NCI-H1417 (cell line): ENCODE measurements around the gene PLEKHA6.

Experiments
- DNase-seq, 3 experiments: peaks; one replicate each; lab custom pipeline; 2025; lab: John Stamatoyannopoulos, UW

The PLEKHA6 gene

GRCh38 chr1:204383163-204383904 is 23.6 kb upstream of the PLEKHA6 start:
- no peak for DNase-seq

GRCh38 chr1:204382714-204383083 is 23.0 kb upstream of the PLEKHA6 start:
- no peak for DNase-seq

- DNase-seq, result no peak
These were observed 20.6 kb upstream of the PLEKHA6 start for GRCh38 chr1:204380293-204380831.

- DNase-seq, result peak; percentile 83 to 96 (median 85)
These were observed 18.3 kb upstream of the PLEKHA6 start for GRCh38 chr1:204377800-204378668.

- no peak for DNase-seq
These were observed 17.4 kb upstream of the PLEKHA6 start for GRCh38 chr1:204376919-204377799.

- no peak for DNase-seq
These were observed 16.7 kb upstream of the PLEKHA6 start for GRCh38 chr1:204376465-204376864.

- DNase-seq, result no peak
These were observed 14.2 kb upstream of the PLEKHA6 start for GRCh38 chr1:204373911-204374310.

- no peak for DNase-seq
These were observed 10.4 kb upstream of the PLEKHA6 start for GRCh38 chr1:204370176-204370575.

GRCh38 chr1:204368996-204369726 is 9.4 kb upstream of the PLEKHA6 start:
- DNase-seq, result no peak

GRCh38 chr1:204367956-204368355 is 8.2 kb upstream of the PLEKHA6 start:
- DNase-seq, result no peak

- no peak for DNase-seq
These were observed 7.6 kb upstream of the PLEKHA6 start for GRCh38 chr1:204367193-204367858.

- peak in 1 of 3 experiments; percentile 38 for DNase-seq
These were observed 7.0 kb upstream of the PLEKHA6 start for GRCh38 chr1:204366759-204367158.

GRCh38 chr1:204363335-204364114 is 3.8 kb upstream of the PLEKHA6 start:
- DNase-seq, result peak; percentile 94

GRCh38 chr1:204362984-204363334 is 3.2 kb upstream of the PLEKHA6 start:
- DNase-seq, result no peak

- DNase-seq, result no peak
These were observed 2.1 kb upstream of the PLEKHA6 start for GRCh38 chr1:204361781-204362180.

- DNase-seq, result no peak
These were observed 1.6 kb upstream of the PLEKHA6 start for GRCh38 chr1:204361341-204361771.

GRCh38 chr1:204360314-204360713 is 585 bp upstream of the PLEKHA6 start:
- DNase-seq, result no peak

GRCh38 chr1:204359131-204359473 is 627 bp downstream of the PLEKHA6 start:
- DNase-seq, result no peak

- no peak for DNase-seq
These were observed 1.1 kb downstream of the PLEKHA6 start for GRCh38 chr1:204358605-204359004.
